Motor neuron (in vitro differentiated cells): ENCODE measurements around the gene ZNF263. TPM values are rescaled to one million over a fixed set of nuclear protein-coding genes. Genes with fewer than 3 reads are reported as not detected.

Experiments used
- ATAC-seq, 8 experiments: fragments of 200-7000 bp; cut with Tn5 transposase; replicated peaks in 6 of 8; 2 replicates each; pipeline ENCODE4 v1.8.0; 2021; ENCODE audit warnings: mild to moderate bottlenecking in 8 of 8, moderate library complexity in 8 of 8
- H3K27ac ChIP-seq, 2 donors: fragments of 250-450 bp; sonication (Bioruptor Pico); 2 replicates each; pipeline ENCODE4 v1.9.0; 2021; ENCODE audit warnings: antibody characterized with exemption in 2 of 2, mild to moderate bottlenecking in 2 of 2, moderate library complexity in 1 of 2
- H3K4me1 ChIP-seq, 2 donors: fragments of 250-450 bp; sonication (Bioruptor Pico); replicated peaks in 1 of 2; 2 replicates each; pipeline ENCODE4 v1.6.1; 2021; ENCODE audit warnings: antibody characterized with exemption in 2 of 2, mild to moderate bottlenecking in 2 of 2, moderate library complexity in 1 of 2
- H3K4me3 ChIP-seq, 5 donors: fragments of 250-450 bp; sonication (Bioruptor Pico); 2 replicates each; pipeline ENCODE4 v1.9.0; 2021; ENCODE audit warnings: antibody characterized with exemption in 5 of 5, mild to moderate bottlenecking in 5 of 5, moderate library complexity in 4 of 5
- WGBS, 10 experiments: fragments of 450-650 bp; shearing (Covaris generic); methylation state at CpG; one replicate each; pipeline ENCODE4 v1.0.0; 2022; 5-methylcytosine and 5-hydroxymethylcytosine counted together
- in situ Hi-C, 9 experiments: fragments of 400-800 bp; cut with MboI; loops; one replicate each; pipeline ENCODE4 v1.15.0; 2021; ENCODE audit warnings: low sequenced_read_pairs in 9 of 9, low pct_unique_long_range_greater_than_20kb in 2 of 9; ENCODE audit not compliant: unreplicated experiment in 9 of 9
- total RNA-seq, 8 experiments: library from RNA; unstranded; fragments of 300-600 nt; gene quantifications; 2 replicates each; pipeline versions ENCODE4 v1.2.3 to v1.2.4, GENCODE V29; 2022

ZNF263 gene
- total RNA-seq, 8 experiments from 2014 or later, result 27.4 to 47.7 (median 31.9) TPM

DNA sequence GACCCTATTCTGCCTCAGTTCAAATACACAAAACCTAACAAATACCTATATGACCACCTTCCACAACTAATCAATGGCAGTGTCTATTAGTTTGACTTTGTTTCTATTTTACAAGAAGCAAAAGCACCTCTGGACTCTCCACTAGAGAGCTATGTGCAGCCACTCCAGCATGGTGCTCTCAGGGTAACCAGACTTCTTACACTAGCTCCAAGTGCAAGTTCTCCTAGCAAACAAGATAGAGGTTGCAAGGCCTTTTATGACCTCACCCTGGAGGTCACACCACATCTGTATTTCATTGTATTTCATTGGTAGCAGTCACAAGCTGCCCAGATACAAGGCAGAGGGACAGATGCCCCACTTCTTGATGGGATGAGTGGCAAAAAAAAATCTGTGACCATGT is 8.3 kb upstream of the ZNF263 start:
- ATAC-seq, result no peak
- in situ Hi-C loops, result no loop called here
- H3K27ac ChIP-seq, result no peak overlapping the region

DNA sequence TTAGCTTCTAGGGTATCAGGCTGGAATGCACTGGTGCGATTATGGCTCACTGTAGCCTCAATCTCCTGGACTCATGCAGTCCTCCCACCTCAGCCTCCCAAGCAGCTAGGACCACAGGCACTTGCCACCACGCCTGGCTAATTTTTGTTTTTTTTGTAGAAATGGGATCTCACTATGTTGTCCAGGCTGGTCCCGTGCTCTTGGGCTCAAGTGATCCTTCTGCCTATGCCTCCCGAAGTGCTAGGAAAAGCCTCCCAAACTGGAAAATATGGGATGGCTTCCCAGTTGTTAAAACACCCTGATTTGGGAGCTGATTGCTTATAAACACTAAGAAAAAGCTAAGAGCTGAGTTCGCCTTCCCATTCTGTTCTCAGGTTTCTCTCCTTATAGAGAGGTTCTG is 6.6 kb upstream of the ZNF263 start:
- 29 to 88% (median 67%) methylated on average over 1 to 5 of the region's 5 CpGs; no CpG with 5 or more reads in 2 of the 10 experiments for WGBS, 10 experiments
- H3K4me1 ChIP-seq, result peaks cover 0 to under 1% of the 10 kb centered on the region in 2 donors
- in situ Hi-C loops, result no loop called here
- H3K4me3 ChIP-seq, result no peak overlapping the region
- ATAC-seq, result no peak
- no peak overlapping the region for H3K27ac ChIP-seq

More for the DNA sequence above, 8.3 kb upstream of the ZNF263 start:
- Histone ChIP-seq H3K4me3 (no peak overlapping the region), H3K4me1 (no peaks in the 10 kb centered on the region)

DNA sequence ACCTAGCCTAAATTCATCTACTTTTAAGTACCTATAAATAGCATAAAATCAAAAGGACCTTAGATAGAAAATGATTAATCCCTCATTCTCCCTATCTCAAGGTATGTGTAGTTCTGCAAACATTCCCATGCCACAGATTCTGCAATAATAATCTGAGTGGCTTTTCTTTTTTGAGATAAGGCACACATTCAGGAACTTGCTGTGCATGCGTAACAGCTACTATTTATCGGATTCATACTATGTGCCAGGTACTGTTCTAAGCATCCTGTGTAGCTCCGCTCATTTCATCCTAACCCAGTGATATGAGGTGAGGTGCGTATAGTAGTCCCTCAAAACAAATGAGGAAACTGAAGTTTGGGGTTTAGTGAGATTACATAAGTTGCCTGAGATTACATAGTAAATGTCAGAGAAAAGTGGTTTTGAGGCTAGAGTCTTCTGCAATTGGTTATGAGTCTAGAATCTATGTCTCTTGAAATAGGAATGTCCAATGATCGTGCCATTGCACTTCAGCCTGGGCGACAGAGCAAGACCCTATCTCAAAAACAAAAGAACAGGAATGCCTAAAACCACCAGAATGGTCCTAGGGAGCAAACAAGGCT is 2.0 kb upstream of the ZNF263 start:
- in situ Hi-C loops, result no loop called here

DNA sequence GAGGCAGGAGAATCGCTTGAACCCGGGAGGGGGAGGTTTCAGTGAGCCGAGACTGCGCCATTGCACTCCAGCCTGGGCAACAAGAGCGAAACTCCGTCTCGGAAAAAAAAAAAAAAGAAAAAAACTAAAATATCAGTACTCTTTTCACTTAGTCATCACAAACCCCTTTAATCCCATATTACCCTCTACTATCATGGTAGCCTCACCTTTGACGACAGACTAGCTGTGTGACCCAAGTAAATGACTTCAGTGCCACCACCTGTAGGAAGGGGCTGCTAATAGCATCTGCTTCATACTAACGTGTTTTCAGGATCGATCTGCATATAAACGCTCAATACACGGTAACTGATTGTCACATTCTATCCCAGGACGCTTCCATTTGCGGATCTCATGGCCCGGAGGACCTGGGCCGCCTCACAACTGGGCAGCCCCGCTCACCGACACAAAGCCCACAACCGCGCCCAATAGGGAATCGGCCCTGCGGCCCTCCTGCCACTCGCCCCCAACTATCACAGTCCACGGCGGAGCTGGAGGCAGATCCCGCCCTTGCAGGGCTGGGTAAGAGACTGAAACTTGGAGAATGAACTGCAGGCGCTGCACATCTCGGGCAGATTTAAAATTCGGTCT is 1.1 kb upstream of the ZNF263 start:
- 0 to 81% (median 12%) methylated on average over 3 to 13 of the region's 29 CpGs; no CpG with 5 or more reads in 5 of the 10 experiments for WGBS, 10 experiments
- peak; percentile 31 to 62 (median 54) for ATAC-seq
- Histone ChIP-seq H3K4me3 (peak overlapping the region; percentile 61 to 92 (median 82)), H3K27ac (peak overlapping the region; percentile 97 to 99), H3K4me1 (peaks cover 5 to 15% of the 10 kb centered on the region in 2 donors)
- in situ Hi-C loops, result no loop called here

More for the DNA sequence above, 2.0 kb upstream of the ZNF263 start:
- H3K4me1 ChIP-seq, result peaks cover 5 to 15% of the 10 kb centered on the region in 2 donors
- no peak for ATAC-seq
- WGBS, 10 experiments, result 92 to 100% (median 100%) methylated on average over 1 to 6 of the region's 6 CpGs; no CpG with 5 or more reads in 1 of the 10 experiments
- peak overlapping the region in 1 of 2 donors; percentile 99 for H3K27ac ChIP-seq
- H3K4me3 ChIP-seq, result no peak overlapping the region

DNA sequence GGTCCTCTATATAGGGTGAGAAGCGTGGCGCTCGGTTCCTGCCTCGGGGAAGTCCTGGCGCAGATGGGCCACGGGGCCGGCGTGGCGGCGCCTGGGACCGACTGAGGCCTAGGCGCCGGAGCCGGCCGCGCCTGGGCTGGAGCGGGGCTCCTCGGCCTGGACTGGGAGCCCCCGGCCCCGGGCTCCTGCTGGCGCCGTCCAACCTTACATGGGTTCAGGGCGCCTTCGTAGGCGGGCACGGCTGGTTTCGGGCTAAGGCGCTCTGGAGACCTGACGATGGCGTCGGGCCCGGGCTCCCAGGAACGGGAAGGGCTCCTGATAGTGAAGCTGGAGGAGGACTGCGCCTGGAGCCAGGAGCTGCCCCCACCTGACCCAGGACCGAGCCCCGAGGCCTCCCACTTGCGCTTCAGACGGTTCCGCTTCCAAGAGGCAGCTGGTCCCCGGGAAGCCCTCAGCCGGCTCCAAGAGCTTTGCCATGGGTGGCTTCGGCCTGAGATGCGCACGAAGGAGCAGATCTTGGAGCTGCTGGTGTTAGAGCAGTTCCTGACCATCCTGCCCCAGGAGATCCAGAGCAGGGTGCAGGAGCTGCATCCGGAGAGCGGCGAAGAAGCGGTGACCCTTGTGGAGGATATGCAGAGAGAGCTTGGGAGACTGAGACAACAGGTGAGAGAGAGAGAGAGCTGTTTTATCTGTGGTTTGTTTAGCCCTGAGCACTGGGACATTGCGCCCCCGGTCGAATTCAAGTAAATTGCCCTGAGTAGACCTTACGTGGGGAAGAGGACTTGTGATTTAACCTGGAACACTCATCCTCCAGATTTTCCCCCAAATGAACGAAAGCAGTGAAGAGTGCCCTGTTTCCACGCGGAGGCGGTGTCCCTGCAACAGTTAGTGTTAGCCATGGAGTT is 504 bp downstream of the ZNF263 start:
- in situ Hi-C loops, result no loop called here
- peak overlapping the region; percentile 61 to 92 (median 82) for H3K4me3 ChIP-seq
- H3K4me1 ChIP-seq, result peaks cover 5 to 15% of the 10 kb centered on the region in 2 donors
- H3K27ac ChIP-seq, result peak overlapping the region; percentile 97 to 99
- peak in 3 of 8 experiments; percentile 3 to 9 (median 3) for ATAC-seq
- WGBS, 10 experiments, result 0 to 70% (median 10%) methylated on average over 1 to 18 of the region's 56 CpGs; no CpG with 5 or more reads in 2 of the 10 experiments

- in situ Hi-C loops, result no loop called here
- no peak for ATAC-seq
- Histone ChIP-seq H3K27ac (no peak overlapping the region), H3K4me1 (peaks cover 5 to 15% of the 10 kb centered on the region in 2 donors), H3K4me3 (peak overlapping the region in 4 of 5 donors; percentile 62 to 92 (median 84))
- 53 to 81% (median 76%) methylated on average over 2 to 4 of the region's 6 CpGs; no CpG with 5 or more reads in 7 of the 10 experiments for WGBS, 10 experiments
These were observed 1.8 kb downstream of the ZNF263 start for GRCh38 chr16:3285131-3285530.

DNA sequence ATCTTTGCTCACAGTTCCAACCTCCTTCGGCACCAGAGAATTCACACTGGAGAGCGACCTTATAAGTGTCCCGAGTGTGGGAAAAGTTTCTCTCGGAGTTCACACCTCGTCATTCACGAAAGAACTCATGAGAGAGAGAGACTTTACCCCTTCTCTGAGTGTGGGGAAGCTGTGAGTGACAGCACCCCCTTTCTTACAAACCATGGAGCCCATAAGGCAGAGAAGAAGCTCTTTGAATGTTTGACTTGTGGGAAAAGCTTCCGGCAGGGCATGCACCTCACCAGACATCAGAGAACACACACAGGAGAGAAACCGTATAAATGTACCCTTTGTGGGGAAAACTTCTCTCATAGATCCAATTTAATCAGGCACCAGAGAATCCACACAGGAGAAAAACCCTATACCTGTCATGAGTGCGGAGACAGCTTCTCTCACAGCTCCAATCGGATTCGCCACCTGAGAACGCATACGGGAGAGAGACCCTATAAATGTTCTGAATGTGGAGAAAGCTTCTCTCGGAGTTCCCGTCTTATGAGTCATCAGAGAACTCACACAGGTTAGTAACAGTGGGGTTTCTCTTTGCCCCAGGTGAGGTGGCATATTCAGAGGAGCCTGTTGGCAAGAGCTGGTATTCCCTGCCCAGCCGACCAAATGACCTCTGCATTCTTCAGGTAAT is 6.8 kb downstream of the ZNF263 start:
- no peak overlapping the region for H3K4me3 ChIP-seq
- no peak for ATAC-seq
- H3K27ac ChIP-seq, result no peak overlapping the region
- in situ Hi-C loops, result no loop called here
- H3K4me1 ChIP-seq, result peaks cover under 1 to 3% of the 10 kb centered on the region in 2 donors
- 91 to 100% (median 100%) methylated on average over 2 to 11 of the region's 16 CpGs; no CpG with 5 or more reads in 3 of the 10 experiments for WGBS, 10 experiments

DNA sequence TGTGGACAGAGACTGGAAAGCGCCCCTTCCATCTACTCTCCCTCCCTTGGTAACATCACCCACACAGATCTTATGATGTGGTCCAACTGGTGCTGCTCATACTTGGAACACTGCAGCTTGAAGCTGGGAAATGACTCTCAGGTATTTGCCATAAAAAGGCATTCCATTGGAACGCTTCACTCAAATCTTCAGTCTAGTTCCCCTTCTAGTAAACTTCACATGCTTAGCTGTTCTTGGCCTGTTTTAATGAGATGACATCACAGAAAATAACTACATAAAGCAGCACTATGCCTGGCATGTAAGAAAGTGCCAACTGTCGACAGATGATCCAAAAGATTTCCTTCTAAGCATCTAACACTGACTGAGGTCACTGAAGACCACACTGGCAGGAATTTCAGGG is 9.3 kb downstream of the ZNF263 start:
- ATAC-seq, result no peak

GRCh38 chr16:3295209-3295608 is 11.9 kb downstream of the ZNF263 start:
- in situ Hi-C loops, result no loop called here
- no peak overlapping the region for H3K27ac ChIP-seq
- no peak overlapping the region for H3K4me3 ChIP-seq
- WGBS, 10 experiments, result 100% methylated on average over 17 of the region's 45 CpGs; no CpG with 5 or more reads in 9 of the 10 experiments
- no peak for ATAC-seq
- no peaks in the 10 kb centered on the region for H3K4me1 ChIP-seq

More for the DNA sequence above, 9.3 kb downstream of the ZNF263 start:
- Histone ChIP-seq H3K27ac (no peak overlapping the region), H3K4me1 (no peaks in the 10 kb centered on the region), H3K4me3 (no peak overlapping the region)
- in situ Hi-C loops, result no loop called here
- WGBS, 10 experiments, result 93 to 100% (median 100%) methylated on average over 1 to 3 of the region's 3 CpGs; no CpG with 5 or more reads in 2 of the 10 experiments

- H3K4me1 ChIP-seq, result no peaks in the 10 kb centered on the region
- no peak overlapping the region for H3K27ac ChIP-seq
- 40 to 100% (median 97%) methylated on average over 1 to 10 of the region's 13 CpGs; no CpG with 5 or more reads in 4 of the 10 experiments for WGBS, 10 experiments
- H3K4me3 ChIP-seq, result no peak overlapping the region
- ATAC-seq, result no peak
- in situ Hi-C loops, result no loop called here
These were observed 12.5 kb downstream of the ZNF263 start for GRCh38 chr16:3295783-3296182.

DNA sequence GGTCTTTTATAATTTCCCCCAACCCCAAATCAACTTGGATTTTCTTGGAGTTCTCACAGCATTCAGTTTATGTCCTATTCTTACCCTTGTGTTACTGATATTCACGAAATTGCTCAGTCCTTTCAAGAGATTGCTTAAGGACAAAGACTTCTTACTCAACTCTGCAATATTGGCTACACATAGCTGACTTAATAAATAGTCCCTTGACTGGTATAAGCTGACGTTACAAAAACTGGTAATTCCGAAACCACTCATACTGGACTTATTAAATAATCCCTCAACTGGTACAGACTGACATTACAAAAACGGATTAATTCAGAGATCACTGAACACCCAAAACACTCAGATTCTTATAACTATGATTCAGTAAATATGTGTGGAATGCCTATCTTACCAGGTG is 21.1 kb downstream of the ZNF263 start:
- Histone ChIP-seq H3K27ac (peak overlapping the region in 1 of 2 donors; percentile 98), H3K4me1 (peaks cover 3 to 8% of the 10 kb centered on the region in 2 donors), H3K4me3 (peak overlapping the region; percentile 63 to 97 (median 83))
- 57 to 100% (median 79%) methylated on average over 2 to 4 of the region's 4 CpGs; no CpG with 5 or more reads in 2 of the 10 experiments for WGBS, 10 experiments
- ATAC-seq, result no peak
- in situ Hi-C loops, result no loop called here
